ENCODE results near the gene PLA2G1B. TPM values are rescaled to one million over a fixed set of nuclear protein-coding genes. Genes with fewer than 3 reads are reported as not detected.
A peak's percentile ranks its signal among the peaks of the same experiment; 100 is the strongest.

PLA2G1B gene
- total and polyA plus RNA-seq, 2 of the 13 experiments (the other 11 are each of a cell fraction or from before 2014, with no cell fraction given): 0.33 to 1.4 TPM

DNA sequence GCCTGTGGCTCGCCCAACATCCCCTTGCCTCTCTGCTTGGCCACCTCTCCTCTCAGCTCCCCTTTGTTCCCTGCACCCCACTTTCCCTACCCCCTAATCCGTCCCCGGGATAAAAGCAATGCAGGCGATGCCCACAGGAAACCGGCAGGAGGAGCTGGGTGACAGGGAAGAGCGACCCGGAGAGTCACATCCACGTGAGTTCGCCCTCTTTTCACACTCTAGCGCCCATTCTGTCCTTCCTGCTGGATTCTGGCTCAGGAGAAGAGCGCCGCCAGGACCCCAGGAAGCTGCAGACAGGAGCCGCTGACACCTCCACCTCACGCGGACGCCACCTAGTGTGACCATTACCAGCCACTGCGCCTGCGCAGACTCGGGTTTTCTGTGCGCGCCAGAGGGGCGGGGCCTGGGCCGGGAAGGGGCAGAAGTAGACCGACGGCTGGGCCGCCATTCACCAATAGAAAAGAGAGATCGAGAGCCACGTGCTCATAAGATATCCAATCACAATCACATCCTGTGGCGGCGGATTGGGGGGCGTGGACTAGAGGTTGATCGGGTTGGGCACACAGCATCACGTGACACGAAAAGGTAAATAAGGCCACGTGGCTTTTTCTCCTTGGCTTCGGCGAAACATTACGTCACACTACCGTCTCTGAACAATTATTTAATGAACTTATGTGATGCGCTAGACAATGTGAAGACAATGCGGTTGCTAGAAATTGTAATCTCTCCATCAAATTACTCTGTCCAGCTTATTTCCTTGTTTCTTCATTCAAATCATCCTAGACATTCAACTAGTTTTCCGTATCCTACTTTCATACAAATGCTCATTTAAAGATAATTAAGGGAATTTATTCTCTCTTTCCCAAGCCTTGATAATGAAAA is 10.1 kb downstream of the PLA2G1B start (continued):
- TF ChIP-seq, protein P1, sequence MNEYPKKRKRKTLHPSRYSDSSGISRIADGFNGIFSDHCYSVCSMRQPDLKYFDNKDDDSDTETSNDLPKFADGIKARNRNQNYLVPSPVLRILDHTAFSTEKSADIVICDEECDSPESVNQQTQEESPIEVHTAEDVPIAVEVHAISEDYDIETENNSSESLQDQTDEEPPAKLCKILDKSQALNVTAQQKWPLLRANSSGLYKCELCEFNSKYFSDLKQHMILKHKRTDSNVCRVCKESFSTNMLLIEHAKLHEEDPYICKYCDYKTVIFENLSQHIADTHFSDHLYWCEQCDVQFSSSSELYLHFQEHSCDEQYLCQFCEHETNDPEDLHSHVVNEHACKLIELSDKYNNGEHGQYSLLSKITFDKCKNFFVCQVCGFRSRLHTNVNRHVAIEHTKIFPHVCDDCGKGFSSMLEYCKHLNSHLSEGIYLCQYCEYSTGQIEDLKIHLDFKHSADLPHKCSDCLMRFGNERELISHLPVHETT (CRISPR knock-in tag; conservative IDR thresholded peaks at IDR 0.05): peak; percentile 53; the same call in 1 of the 2 replicates
- TF ChIP-seq E2F2 (CRISPR knock-in tag; IDR thresholded peaks at IDR 0.05; ENCODE audit: borderline replicate concordance) (no peak), ZNF337 (CRISPR knock-in tag; IDR thresholded peaks at IDR 0.05; ENCODE audit: borderline replicate concordance, low read depth) (no peak), TEAD2 (CRISPR knock-in tag; IDR thresholded peaks at IDR 0.05) (no peak), KDM5A (IDR thresholded peaks at IDR 0.05; ENCODE audit: borderline replicate concordance, low read length) (no peak; the same call in 1 of the 2 replicates), ZNF607 (CRISPR knock-in tag; IDR thresholded peaks at IDR 0.05; ENCODE audit: borderline replicate concordance) (peak; percentile 62), ZNF710 (CRISPR knock-in tag; IDR thresholded peaks at IDR 0.05; ENCODE audit: borderline replicate concordance) (peak; percentile 34; the same call in 1 of the 2 replicates), PAX8 (CRISPR knock-in tag; IDR thresholded peaks at IDR 0.05; ENCODE audit: borderline replicate concordance) (peak; percentile 47; the same call in 1 of the 2 replicates), ZNF546 (CRISPR knock-in tag; conservative IDR thresholded peaks at IDR 0.05) (0 out of 2 replicates have a peak, but pooled peaks have one; percentile 73), ZNF703 (CRISPR knock-in tag; IDR thresholded peaks at IDR 0.05; ENCODE audit: borderline replicate concordance) (no peak), KDM2A (CRISPR knock-in tag; IDR thresholded peaks at IDR 0.05; ENCODE audit: borderline replicate concordance, low read depth) (peak; percentile 62; the same call in 1 of the 2 replicates), ZNF576 (CRISPR knock-in tag; IDR thresholded peaks at IDR 0.05) (no peak), ZNF101 (CRISPR knock-in tag; IDR thresholded peaks at IDR 0.05; ENCODE audit: borderline replicate concordance, low read depth) (0 out of 2 replicates have a peak, but pooled peaks have one; percentile 19), ZNF430 (CRISPR knock-in tag; IDR thresholded peaks at IDR 0.05) (peak; percentile 69), ZNF350 (CRISPR knock-in tag; IDR thresholded peaks at IDR 0.05; ENCODE audit: borderline replicate concordance, low read depth) (peak; percentile 76; the same call in 1 of the 2 replicates), NR1H2 (CRISPR knock-in tag; IDR thresholded peaks at IDR 0.05; ENCODE audit: borderline replicate concordance, low read depth) (peak; percentile 34; the same call in 1 of the 2 replicates), KAT8 (CRISPR knock-in tag; IDR thresholded peaks at IDR 0.05) (peak; percentile 61; the same call in 1 of the 2 replicates), ZNF251 (CRISPR knock-in tag; IDR thresholded peaks at IDR 0.05) (no peak), PHF21A (CRISPR knock-in tag; IDR thresholded peaks at IDR 0.05) (peak; percentile 72)
- TF ChIP-seq, protein P2, sequence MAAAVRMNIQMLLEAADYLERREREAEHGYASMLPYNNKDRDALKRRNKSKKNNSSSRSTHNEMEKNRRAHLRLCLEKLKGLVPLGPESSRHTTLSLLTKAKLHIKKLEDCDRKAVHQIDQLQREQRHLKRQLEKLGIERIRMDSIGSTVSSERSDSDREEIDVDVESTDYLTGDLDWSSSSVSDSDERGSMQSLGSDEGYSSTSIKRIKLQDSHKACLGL (CRISPR knock-in tag; IDR thresholded peaks at IDR 0.05): no peak
- TF ChIP-seq, protein P3, sequence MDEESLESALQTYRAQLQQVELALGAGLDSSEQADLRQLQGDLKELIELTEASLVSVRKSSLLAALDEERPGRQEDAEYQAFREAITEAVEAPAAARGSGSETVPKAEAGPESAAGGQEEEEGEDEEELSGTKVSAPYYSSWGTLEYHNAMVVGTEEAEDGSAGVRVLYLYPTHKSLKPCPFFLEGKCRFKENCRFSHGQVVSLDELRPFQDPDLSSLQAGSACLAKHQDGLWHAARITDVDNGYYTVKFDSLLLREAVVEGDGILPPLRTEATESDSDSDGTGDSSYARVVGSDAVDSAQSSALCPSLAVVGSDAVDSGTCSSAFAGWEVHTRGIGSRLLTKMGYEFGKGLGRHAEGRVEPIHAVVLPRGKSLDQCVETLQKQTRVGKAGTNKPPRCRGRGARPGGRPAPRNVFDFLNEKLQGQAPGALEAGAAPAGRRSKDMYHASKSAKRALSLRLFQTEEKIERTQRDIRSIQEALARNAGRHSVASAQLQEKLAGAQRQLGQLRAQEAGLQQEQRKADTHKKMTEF (CRISPR knock-in tag; IDR thresholded peaks at IDR 0.05): peak; percentile 35; the same call in 1 of the 2 replicates
